ENCODE data around the gene LDB3. TPM values are rescaled to one million over a fixed set of nuclear protein-coding genes. Genes with fewer than 3 reads are reported as not detected.
A peak's percentile ranks its signal among the peaks of the same experiment; 100 is the strongest.

Gene LDB3
- total RNA-seq, 1 experiment from 2014 or later: 0.04 TPM

GRCh38 chr10:86678999-86679792, 10.9 kb downstream of the LDB3 start:
- Histone ChIP-seq H3K27ac (ENCODE audit: low read length) (no peak overlapping the region), H3K4me1 (ENCODE audit: insufficient read depth, low read length) (no peaks in the 10 kb centered on the region), H3K4me2 (ENCODE audit: low read length) (no peak overlapping the region), H2AFZ (ENCODE audit: low read length) (no peak overlapping the region), H3K9me3 (ENCODE audit: low read length) (no peaks in the 10 kb centered on the region), H3K79me2 (ENCODE audit: low read length) (no peaks in the 10 kb centered on the region), H3K9me2 (replicated peaks; ENCODE audit: low read length) (no peaks in the 10 kb centered on the region), H3F3A (ENCODE audit: low read length, unreplicated experiment) (no peaks in the 10 kb centered on the region), H4K20me1 (ENCODE audit: low read length) (no peaks in the 10 kb centered on the region), H3K4me3 (ENCODE audit: low read length) (no peak overlapping the region), H3K27me3 (ENCODE audit: low read length) (no peaks in the 10 kb centered on the region), H3K36me3 (ENCODE audit: low read depth, low read length) (no peaks in the 10 kb centered on the region), H3K9ac (ENCODE audit: low read length) (no peak overlapping the region)
- no TSS peak for BruUV-seq (replicated peaks)
- POLR2A ChIA-PET (ENCODE audit: unreplicated experiment): no interaction called here
- DNase-seq: no peak
- intact Hi-C loops (cut with micrococcal nuclease): no loop called here
- CTCF ChIA-PET: no interaction called here
- no peak for ATAC-seq
- TF ChIP-seq CTCF (conservative IDR thresholded peaks at IDR 0.05; ENCODE audit: low read depth, low read length) (no peak), EZH2 (IDR thresholded peaks at IDR 0.05; ENCODE audit: low read length, unreplicated experiment) (no peak), EZH2phosphoT487 (IDR thresholded peaks at IDR 0.05; ENCODE audit: borderline replicate concordance, low read length) (no peak)

DNA sequence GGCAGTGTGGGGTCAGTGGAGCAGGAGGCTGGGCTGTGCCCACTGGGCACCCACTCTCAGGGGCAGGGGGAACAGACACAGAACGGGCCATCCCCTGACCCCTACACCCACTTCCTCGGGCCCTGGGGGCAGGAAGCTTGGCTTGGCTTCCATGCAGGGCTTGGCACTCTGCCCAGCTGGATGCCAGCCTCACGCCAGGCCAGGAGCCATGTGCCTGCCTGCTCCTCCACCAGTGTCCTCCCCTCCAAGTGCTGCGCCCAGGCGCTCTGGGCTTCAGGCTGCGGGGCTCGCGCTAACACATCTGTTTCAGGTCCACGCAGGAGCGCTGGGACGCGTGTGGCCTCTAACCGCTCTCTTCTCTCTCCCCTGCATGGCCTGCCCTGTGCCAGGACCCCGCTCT, 12.7 kb downstream of the LDB3 start:
- H3K79me2 ChIP-seq (ENCODE audit: low read length): no peaks in the 10 kb centered on the region
- H3K9ac ChIP-seq (ENCODE audit: low read length): no peak overlapping the region
- ChIA-PET CTCF (no interaction called here), POLR2A (ENCODE audit: unreplicated experiment) (no interaction called here)
- no TSS peak for BruUV-seq (replicated peaks)
- no peaks in the 10 kb centered on the region for H3K9me2 ChIP-seq (replicated peaks; ENCODE audit: low read length)
- no peak overlapping the region for H3K4me3 ChIP-seq (ENCODE audit: low read length)
- ATAC-seq: no peak; the same call in 1 of the 2 replicates
- peak; percentile 18 for DNase-seq
- no peaks in the 10 kb centered on the region for H3K36me3 ChIP-seq (ENCODE audit: low read depth, low read length)
- intact Hi-C loops (cut with micrococcal nuclease): loop anchor here (5.0 to 10.0 kb wide), 2 partner anchors 34 to 86 kb away; no protein-coding TSS in a partner anchor
- no peaks in the 10 kb centered on the region for H4K20me1 ChIP-seq (ENCODE audit: low read length)
- H3F3A ChIP-seq (ENCODE audit: low read length, unreplicated experiment): no peaks in the 10 kb centered on the region
- H3K4me1 ChIP-seq (ENCODE audit: insufficient read depth, low read length): no peaks in the 10 kb centered on the region
- no peak overlapping the region for H3K4me2 ChIP-seq (ENCODE audit: low read length)
- H3K27me3 ChIP-seq (ENCODE audit: low read length): no peaks in the 10 kb centered on the region
- H3K9me3 ChIP-seq (ENCODE audit: low read length): no peaks in the 10 kb centered on the region
- H2AFZ ChIP-seq (ENCODE audit: low read length): no peak overlapping the region
- H3K27ac ChIP-seq (ENCODE audit: low read length): no peak overlapping the region
- TF ChIP-seq CTCF (conservative IDR thresholded peaks at IDR 0.05; ENCODE audit: low read depth, low read length): no peak
- TF ChIP-seq EZH2phosphoT487 (IDR thresholded peaks at IDR 0.05; ENCODE audit: borderline replicate concordance, low read length): no peak
- no peak for TF ChIP-seq EZH2 (IDR thresholded peaks at IDR 0.05; ENCODE audit: low read length, unreplicated experiment)

DNA sequence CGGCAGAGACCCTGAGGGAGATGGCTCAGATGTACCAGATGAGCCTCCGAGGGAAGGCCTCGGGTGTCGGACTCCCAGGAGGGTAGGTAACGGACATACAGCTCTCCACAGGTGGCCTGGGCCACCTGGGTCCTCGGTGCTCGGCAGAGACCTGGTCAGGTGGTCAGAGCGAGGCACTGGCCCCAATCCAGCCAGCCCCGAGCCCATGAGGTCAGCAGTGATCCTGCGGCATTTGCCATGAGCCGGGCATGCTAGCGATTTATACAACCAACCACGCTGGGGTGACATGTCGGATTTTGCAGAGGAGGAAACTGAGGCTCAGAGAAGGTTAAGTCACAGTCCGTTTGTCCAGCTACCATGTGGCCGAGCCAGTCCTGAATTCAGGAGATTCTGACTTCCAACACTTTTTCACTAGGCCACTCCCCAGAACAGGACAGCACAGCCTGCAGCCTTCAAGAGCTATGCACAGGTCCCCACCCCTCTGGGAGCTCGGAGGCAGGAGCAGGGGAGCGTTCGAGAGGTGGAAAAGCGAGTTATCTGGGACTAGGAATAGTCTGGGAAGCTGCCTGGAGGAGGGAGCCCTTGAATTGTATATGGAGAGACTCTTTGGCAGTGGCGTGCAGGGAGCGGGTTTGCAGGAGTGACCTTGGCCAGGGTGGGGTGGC, 13.5 kb downstream of the LDB3 start:
- Histone ChIP-seq H3K9me3 (ENCODE audit: low read length) (no peaks in the 10 kb centered on the region), H3K79me2 (ENCODE audit: low read length) (no peaks in the 10 kb centered on the region), H3K27me3 (ENCODE audit: low read length) (no peaks in the 10 kb centered on the region), H3K9ac (ENCODE audit: low read length) (no peak overlapping the region), H2AFZ (ENCODE audit: low read length) (no peak overlapping the region), H3F3A (ENCODE audit: low read length, unreplicated experiment) (no peaks in the 10 kb centered on the region), H3K36me3 (ENCODE audit: low read depth, low read length) (no peaks in the 10 kb centered on the region), H3K27ac (ENCODE audit: low read length) (no peak overlapping the region), H3K4me2 (ENCODE audit: low read length) (no peak overlapping the region), H3K9me2 (replicated peaks; ENCODE audit: low read length) (no peaks in the 10 kb centered on the region), H4K20me1 (ENCODE audit: low read length) (no peaks in the 10 kb centered on the region), H3K4me1 (ENCODE audit: insufficient read depth, low read length) (no peaks in the 10 kb centered on the region), H3K4me3 (ENCODE audit: low read length) (no peak overlapping the region)
- DNase-seq: no peak
- ChIA-PET CTCF (no interaction called here), POLR2A (ENCODE audit: unreplicated experiment) (no interaction called here)
- TF ChIP-seq EZH2 (IDR thresholded peaks at IDR 0.05; ENCODE audit: low read length, unreplicated experiment): no peak
- TF ChIP-seq CTCF (conservative IDR thresholded peaks at IDR 0.05; ENCODE audit: low read depth, low read length): no peak
- TF ChIP-seq EZH2phosphoT487 (IDR thresholded peaks at IDR 0.05; ENCODE audit: borderline replicate concordance, low read length): no peak
- BruUV-seq (replicated peaks): no TSS peak
- no peak; the same call in 1 of the 2 replicates for ATAC-seq
- intact Hi-C loops (cut with micrococcal nuclease): loop anchor here (5.0 to 10.0 kb wide), 2 partner anchors 35 to 87 kb away; no protein-coding TSS in a partner anchor
